ENCODE data around the gene SEC14L1. TPM values are rescaled to one million over a fixed set of nuclear protein-coding genes. Genes with fewer than 3 reads are reported as not detected.

Gene SEC14L1
- total RNA-seq, 1 donor from 2014 or later, result 79.6 TPM

DNA sequence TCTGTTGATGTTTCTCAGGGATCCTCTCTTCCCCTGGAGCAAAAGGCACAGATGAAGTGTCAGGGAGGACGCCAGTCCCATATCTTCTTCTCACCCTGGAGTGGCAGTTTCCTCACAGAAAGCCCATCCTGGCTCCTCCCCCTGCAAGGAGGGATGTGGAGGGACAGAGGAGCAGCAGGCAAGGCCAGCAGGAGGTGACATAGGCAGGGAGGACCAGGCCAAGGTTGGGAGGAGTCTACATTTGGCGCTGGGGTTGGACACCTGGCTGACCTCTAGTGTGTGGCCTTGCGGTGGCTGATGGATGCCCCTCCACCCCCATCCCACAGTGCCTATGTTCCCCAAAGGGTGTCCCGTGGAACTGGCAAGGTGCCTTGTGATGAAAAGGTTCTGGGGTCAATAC lies 125.4 kb downstream of the SEC14L1 start:
- no peaks in the 10 kb centered on the region for H3K4me1 Mint-ChIP-seq
- intact Hi-C loops (cut with micrococcal nuclease), result no loop called here
- CTCF ChIA-PET, result no interaction called here
- peaks cover 8% of the 10 kb centered on the region for H3K27me3 Mint-ChIP-seq
- H3K4me3 Mint-ChIP-seq, result no peak overlapping the region
- no peak for DNase-seq
- no peaks in the 10 kb centered on the region for H3K9me3 Mint-ChIP-seq
- ATAC-seq (ENCODE audit: low read depth), result no peak
- no peaks in the 10 kb centered on the region for H3K36me3 Mint-ChIP-seq (ENCODE audit: low read depth)
- TF ChIP-seq, protein P1, sequence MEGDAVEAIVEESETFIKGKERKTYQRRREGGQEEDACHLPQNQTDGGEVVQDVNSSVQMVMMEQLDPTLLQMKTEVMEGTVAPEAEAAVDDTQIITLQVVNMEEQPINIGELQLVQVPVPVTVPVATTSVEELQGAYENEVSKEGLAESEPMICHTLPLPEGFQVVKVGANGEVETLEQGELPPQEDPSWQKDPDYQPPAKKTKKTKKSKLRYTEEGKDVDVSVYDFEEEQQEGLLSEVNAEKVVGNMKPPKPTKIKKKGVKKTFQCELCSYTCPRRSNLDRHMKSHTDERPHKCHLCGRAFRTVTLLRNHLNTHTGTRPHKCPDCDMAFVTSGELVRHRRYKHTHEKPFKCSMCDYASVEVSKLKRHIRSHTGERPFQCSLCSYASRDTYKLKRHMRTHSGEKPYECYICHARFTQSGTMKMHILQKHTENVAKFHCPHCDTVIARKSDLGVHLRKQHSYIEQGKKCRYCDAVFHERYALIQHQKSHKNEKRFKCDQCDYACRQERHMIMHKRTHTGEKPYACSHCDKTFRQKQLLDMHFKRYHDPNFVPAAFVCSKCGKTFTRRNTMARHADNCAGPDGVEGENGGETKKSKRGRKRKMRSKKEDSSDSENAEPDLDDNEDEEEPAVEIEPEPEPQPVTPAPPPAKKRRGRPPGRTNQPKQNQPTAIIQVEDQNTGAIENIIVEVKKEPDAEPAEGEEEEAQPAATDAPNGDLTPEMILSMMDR (IDR thresholded peaks at IDR 0.05), result no peak
- no peak overlapping the region for H3K27ac Mint-ChIP-seq
- POLR2A ChIA-PET, result interaction anchor here (0.6 kb wide), 1 partner anchor 9 kb away, joined by 4 read pairs; no protein-coding TSS in a partner anchor
